PC-9 (cell line): Measurements from ENCODE around the gene OR2AG1.

Experiments used
- EZH2 ChIP-seq: fragments of 200-600 bp; sonication (generic); IDR thresholded peaks from 2 replicates; pipeline ENCODE4 v1.8.0; 2017; ENCODE audit warnings: antibody characterized with exemption, low read depth
- TF ChIP-seq, protein P1 (sequence below): fragments of 200-600 bp; sonication (generic); conservative IDR thresholded peaks from 2 replicates; pipeline ENCODE4 v1.6.1; 2017; ENCODE audit warnings: mixed run types, antibody characterized with exemption, mild to moderate bottlenecking, moderate library complexity

DNA sequence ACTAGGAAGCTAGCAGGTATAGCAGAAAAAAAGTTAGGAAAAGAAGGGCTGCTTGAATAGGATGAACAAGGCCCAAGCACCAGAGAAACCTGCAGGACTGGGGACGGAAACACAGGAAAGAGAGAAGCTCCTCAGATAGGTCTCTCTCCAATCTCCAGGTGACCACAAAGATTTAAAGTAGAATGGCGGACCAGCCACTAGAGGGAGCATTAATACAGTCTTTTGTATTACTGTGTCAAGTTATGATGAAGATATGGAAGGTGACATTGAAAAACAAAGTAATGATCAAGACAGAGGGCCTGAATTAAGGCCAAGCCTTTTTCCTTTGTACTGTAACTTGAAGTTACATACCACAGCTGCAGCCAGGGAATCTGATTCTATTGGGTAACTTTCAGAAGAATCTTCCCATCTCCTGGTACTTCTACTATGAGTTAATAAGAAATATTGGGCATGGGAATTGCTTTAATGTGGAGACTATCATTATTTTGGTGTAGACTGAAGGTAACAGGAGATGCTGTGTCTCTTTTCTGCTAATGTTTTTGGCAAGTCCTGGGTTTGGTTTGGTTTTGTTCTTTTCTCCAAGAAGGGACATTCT lies 44.9 kb upstream of the OR2AG1 start:
- TF ChIP-seq, protein P1, sequence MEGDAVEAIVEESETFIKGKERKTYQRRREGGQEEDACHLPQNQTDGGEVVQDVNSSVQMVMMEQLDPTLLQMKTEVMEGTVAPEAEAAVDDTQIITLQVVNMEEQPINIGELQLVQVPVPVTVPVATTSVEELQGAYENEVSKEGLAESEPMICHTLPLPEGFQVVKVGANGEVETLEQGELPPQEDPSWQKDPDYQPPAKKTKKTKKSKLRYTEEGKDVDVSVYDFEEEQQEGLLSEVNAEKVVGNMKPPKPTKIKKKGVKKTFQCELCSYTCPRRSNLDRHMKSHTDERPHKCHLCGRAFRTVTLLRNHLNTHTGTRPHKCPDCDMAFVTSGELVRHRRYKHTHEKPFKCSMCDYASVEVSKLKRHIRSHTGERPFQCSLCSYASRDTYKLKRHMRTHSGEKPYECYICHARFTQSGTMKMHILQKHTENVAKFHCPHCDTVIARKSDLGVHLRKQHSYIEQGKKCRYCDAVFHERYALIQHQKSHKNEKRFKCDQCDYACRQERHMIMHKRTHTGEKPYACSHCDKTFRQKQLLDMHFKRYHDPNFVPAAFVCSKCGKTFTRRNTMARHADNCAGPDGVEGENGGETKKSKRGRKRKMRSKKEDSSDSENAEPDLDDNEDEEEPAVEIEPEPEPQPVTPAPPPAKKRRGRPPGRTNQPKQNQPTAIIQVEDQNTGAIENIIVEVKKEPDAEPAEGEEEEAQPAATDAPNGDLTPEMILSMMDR: peak; percentile 66
- TF ChIP-seq EZH2: no peak
